MCF 10A (cell line): Measurements from ENCODE around the gene ENTHD1. TPM values are rescaled to one million over a fixed set of nuclear protein-coding genes. Genes with fewer than 3 reads are reported as not detected.

Experiments used
- BruUV-seq: library from RNA; stranded (reverse); fragments of 400-500 nt; replicated peaks from 2 replicates; lab custom pipeline; 2021; lab: Mats Ljungman, UMichigan
- CTCF ChIA-PET: fragments of 300-600 bp; sonication (Branson Sonifier 250); formaldehyde crosslinking; extraction: SDS; loops from one replicate; lab custom pipeline; 2021; ENCODE audit warnings: antibody characterized with exemption, inconsistent platforms; lab: Yijun Ruan, JAX
- POLR2A ChIA-PET: fragments of 300-600, 350-650 bp; sonication (Branson Sonifier 250); formaldehyde crosslinking; extraction: SDS; loops from one replicate; lab custom pipeline; 2020; ENCODE audit warnings: antibody characterized with exemption, inconsistent platforms; lab: Yijun Ruan, JAX
- DNase-seq: peaks from one replicate; pipeline ENCODE4 v3.0.0-alpha.2; 2018; ENCODE audit not compliant: unreplicated experiment
- H3K27ac Mint-ChIP-seq: one replicate; pipeline ENCODE4 v1.8.0; 2022; ENCODE audit warnings: mild to moderate bottlenecking, low read depth, mixed read lengths; ENCODE audit not compliant: unreplicated experiment
- H3K27me3 Mint-ChIP-seq: one replicate; pipeline ENCODE4 v1.8.0; 2022; ENCODE audit warnings: mixed read lengths; ENCODE audit not compliant: insufficient read depth, unreplicated experiment
- H3K36me3 Mint-ChIP-seq: one replicate; pipeline ENCODE4 v1.8.0; 2022; ENCODE audit warnings: mild to moderate bottlenecking, moderate library complexity, mixed read lengths; ENCODE audit not compliant: insufficient read depth, unreplicated experiment
- H3K4me1 Mint-ChIP-seq: one replicate; pipeline ENCODE4 v1.8.0; 2022; ENCODE audit warnings: mixed read lengths; ENCODE audit not compliant: insufficient read depth, unreplicated experiment
- H3K4me3 Mint-ChIP-seq: one replicate; pipeline ENCODE4 v1.8.0; 2022; ENCODE audit warnings: mild to moderate bottlenecking, moderate library complexity, mixed read lengths; ENCODE audit not compliant: unreplicated experiment
- H3K9me3 Mint-ChIP-seq: one replicate; pipeline ENCODE4 v1.8.0; 2022; ENCODE audit warnings: mixed read lengths; ENCODE audit not compliant: unreplicated experiment
- intact Hi-C: fragments of 100-400 bp; cut with micrococcal nuclease; formaldehyde crosslinking; loops from 2 replicates; pipeline ENCODE4 v1.14.1; 2022
- total RNA-seq: library from RNA; stranded (reverse); gene quantifications from 2 replicates; pipeline ENCODE4 v1.2.3, GENCODE V29; 2022
- TF ChIP-seq, protein P1 (sequence below): fragments of 200-600 bp; IDR thresholded peaks from one replicate; pipeline ENCODE4 v1.8.0; 2022; ENCODE audit warnings: antibody characterized with exemption, mild to moderate bottlenecking; ENCODE audit not compliant: unreplicated experiment

ENTHD1 gene
- total RNA-seq, 1 experiment from 2014 or later = not detected

- H3K36me3 Mint-ChIP-seq = no peaks in the 10 kb centered on the region
- TF ChIP-seq, protein P1, sequence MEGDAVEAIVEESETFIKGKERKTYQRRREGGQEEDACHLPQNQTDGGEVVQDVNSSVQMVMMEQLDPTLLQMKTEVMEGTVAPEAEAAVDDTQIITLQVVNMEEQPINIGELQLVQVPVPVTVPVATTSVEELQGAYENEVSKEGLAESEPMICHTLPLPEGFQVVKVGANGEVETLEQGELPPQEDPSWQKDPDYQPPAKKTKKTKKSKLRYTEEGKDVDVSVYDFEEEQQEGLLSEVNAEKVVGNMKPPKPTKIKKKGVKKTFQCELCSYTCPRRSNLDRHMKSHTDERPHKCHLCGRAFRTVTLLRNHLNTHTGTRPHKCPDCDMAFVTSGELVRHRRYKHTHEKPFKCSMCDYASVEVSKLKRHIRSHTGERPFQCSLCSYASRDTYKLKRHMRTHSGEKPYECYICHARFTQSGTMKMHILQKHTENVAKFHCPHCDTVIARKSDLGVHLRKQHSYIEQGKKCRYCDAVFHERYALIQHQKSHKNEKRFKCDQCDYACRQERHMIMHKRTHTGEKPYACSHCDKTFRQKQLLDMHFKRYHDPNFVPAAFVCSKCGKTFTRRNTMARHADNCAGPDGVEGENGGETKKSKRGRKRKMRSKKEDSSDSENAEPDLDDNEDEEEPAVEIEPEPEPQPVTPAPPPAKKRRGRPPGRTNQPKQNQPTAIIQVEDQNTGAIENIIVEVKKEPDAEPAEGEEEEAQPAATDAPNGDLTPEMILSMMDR = no peak
- no TSS peak for BruUV-seq
- H3K27ac Mint-ChIP-seq = no peak overlapping the region
- ChIA-PET CTCF (no interaction called here), POLR2A (interaction anchor here (0.6 kb wide), 2 partner anchors 49 to 73 kb away, joined by 3 read pairs; no protein-coding TSS in a partner anchor)
- no peaks in the 10 kb centered on the region for H3K9me3 Mint-ChIP-seq
- peaks cover 74% of the 10 kb centered on the region for H3K27me3 Mint-ChIP-seq
- intact Hi-C loops = no loop called here
- no peak overlapping the region for H3K4me3 Mint-ChIP-seq
- H3K4me1 Mint-ChIP-seq = no peaks in the 10 kb centered on the region
- no peak for DNase-seq
These were observed 53.5 kb downstream of the ENTHD1 start for GRCh38 chr22:39839917-39840510.

DNA sequence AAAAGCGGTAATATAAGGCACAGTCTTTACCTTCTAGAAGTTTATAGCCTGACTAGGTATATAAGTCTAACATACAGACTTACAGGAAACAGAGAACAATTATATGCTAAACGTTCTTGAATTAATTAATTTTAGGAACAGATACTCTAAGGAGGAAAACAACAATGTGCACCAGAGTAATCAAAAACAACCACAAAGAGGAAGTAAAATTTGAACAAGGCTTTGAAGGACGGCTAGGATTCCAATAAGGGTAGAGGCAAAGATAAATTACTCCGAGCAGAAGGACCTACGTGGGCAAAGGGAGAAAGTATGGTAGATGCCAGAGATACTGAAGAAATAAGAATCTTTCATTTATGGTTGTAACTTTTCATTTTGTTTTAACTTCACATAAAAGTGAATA lies 54.4 kb downstream of the ENTHD1 start:
- Mint-ChIP-seq H3K4me1 (no peaks in the 10 kb centered on the region), H3K9me3 (no peaks in the 10 kb centered on the region), H3K27me3 (peaks cover 74% of the 10 kb centered on the region), H3K27ac (no peak overlapping the region), H3K4me3 (no peak overlapping the region), H3K36me3 (no peaks in the 10 kb centered on the region)
- no TSS peak for BruUV-seq
- POLR2A ChIA-PET = interaction anchor here (0.6 kb wide), 2 partner anchors 49 to 72 kb away, joined by 3 read pairs; no protein-coding TSS in a partner anchor
- intact Hi-C loops = no loop called here
- CTCF ChIA-PET = no interaction called here
- no peak for DNase-seq
- TF ChIP-seq, protein P1 = no peak

GRCh38 chr22:39833610-39834009 lies 60.0 kb downstream of the ENTHD1 start:
- Mint-ChIP-seq H3K9me3 (no peaks in the 10 kb centered on the region), H3K36me3 (no peaks in the 10 kb centered on the region), H3K4me3 (no peak overlapping the region), H3K27me3 (peaks cover 81% of the 10 kb centered on the region), H3K4me1 (no peaks in the 10 kb centered on the region), H3K27ac (no peak overlapping the region)
- intact Hi-C loops = no loop called here
- TF ChIP-seq, protein P1 = no peak
- ChIA-PET CTCF (no interaction called here), POLR2A (no interaction called here)
- no TSS peak for BruUV-seq
- no peak for DNase-seq

- Mint-ChIP-seq H3K4me3 (no peak overlapping the region), H3K36me3 (no peaks in the 10 kb centered on the region), H3K27ac (no peak overlapping the region), H3K9me3 (no peaks in the 10 kb centered on the region), H3K4me1 (no peaks in the 10 kb centered on the region), H3K27me3 (peaks cover 87% of the 10 kb centered on the region)
- TF ChIP-seq, protein P1 = no peak
- no peak for DNase-seq
- intact Hi-C loops = no loop called here
- CTCF ChIA-PET = no interaction called here
- BruUV-seq = no TSS peak
- POLR2A ChIA-PET = no interaction called here
These were observed 60.5 kb downstream of the ENTHD1 start for GRCh38 chr22:39833093-39833492.
